H1 (cell line): ENCODE results near the gene ZNF260. TPM values are rescaled to one million over a fixed set of nuclear protein-coding genes. Genes with fewer than 3 reads are reported as not detected.

ENCODE experiments used
- CTCF ChIA-PET: fragments of 300-600 bp; sonication (Branson Sonifier 250); formaldehyde crosslinking; loops from one replicate; lab custom pipeline; 2021; ENCODE audit not compliant: partially characterized antibody; lab: Charles Lee
- POLR2A ChIA-PET: fragments of 300-600 bp; sonication (Branson Sonifier 250); formaldehyde crosslinking; loops from one replicate; lab custom pipeline; 2021; ENCODE audit warnings: inconsistent platforms; ENCODE audit not compliant: partially characterized antibody; lab: Charles Lee
- DNase-seq, 2 experiments: peaks; one replicate each; pipeline versions ENCODE4 v3.0.0 to v3.0.0-alpha.2; 2010 to 2022; ENCODE audit warnings: low spot score in 2 of 2, low read depth in 1 of 2, mixed read lengths in 1 of 2
- FAIRE-seq: peaks from 2 replicates; lab custom pipeline; 2011; peaks lifted over from hg19 to GRCh38; lab: Jason Lieb, UNC
- H2AFZ ChIP-seq: 2 replicates; pipeline ENCODE4 v1.8.1; 2012; ENCODE audit warnings: low read length, inconsistent platforms
- H2AK5ac ChIP-seq: 2 replicates; pipeline ENCODE4 v1.6.1; 2013; ENCODE audit warnings: low read depth, low read length
- H2BK120ac ChIP-seq: replicated peaks from 2 replicates; pipeline ENCODE3; 2013; ENCODE audit warnings: low read depth, low read length, inconsistent platforms
- H2BK12ac ChIP-seq: 2 replicates; pipeline ENCODE4 v1.6.1; 2013; ENCODE audit warnings: low read depth, low read length
- H2BK15ac ChIP-seq: 2 replicates; pipeline ENCODE4 v1.6.1; 2013; ENCODE audit warnings: low read length
- H2BK20ac ChIP-seq: 2 replicates; pipeline ENCODE4 v1.6.1; 2013; ENCODE audit warnings: low read length
- H2BK5ac ChIP-seq: 2 replicates; pipeline ENCODE4 v1.6.1; 2013; ENCODE audit warnings: low read depth, low read length
- H3K14ac ChIP-seq: 2 replicates; pipeline ENCODE4 v1.6.1; 2013; ENCODE audit warnings: inconsistent platforms; ENCODE audit not compliant: insufficient read length
- H3K18ac ChIP-seq: 2 replicates; pipeline ENCODE4 v1.6.1; 2013; ENCODE audit warnings: low read length; ENCODE audit errors: extremely low read depth
- H3K23ac ChIP-seq: 2 replicates; pipeline ENCODE4 v1.6.1; 2013; ENCODE audit warnings: inconsistent platforms; ENCODE audit not compliant: insufficient read length
- H3K23me2 ChIP-seq: 2 replicates; pipeline ENCODE4 v1.6.1; 2013; ENCODE audit warnings: low read depth, low read length
- H3K27ac ChIP-seq: 2 replicates; pipeline ENCODE4 v1.6.1; 2011; ENCODE audit warnings: low read depth, low read length, inconsistent platforms
- H3K27me3 ChIP-seq, 4 experiments: replicated peaks in 1 of 4; 1 replicate in 1 of 4; 2 replicates in 3 of 4; pipeline versions ENCODE4 v1.6.1 to v1.8.1; 2011 to 2013; ENCODE audit warnings: low read length in 3 of 4, mild to moderate bottlenecking in 3 of 4, inconsistent platforms in 2 of 4, mixed read lengths in 2 of 4, moderate library complexity in 1 of 4; ENCODE audit not compliant: control insufficient read depth in 3 of 4, insufficient read depth in 3 of 4; ENCODE audit errors: extremely low read depth in 1 of 4
- H3K36me3 ChIP-seq, 4 experiments: 2 replicates each; pipeline versions ENCODE4 v1.6.1 to v1.8.1; 2011 to 2013; ENCODE audit warnings: mild to moderate bottlenecking in 4 of 4, low read length in 3 of 4, moderate library complexity in 2 of 4, control low read depth in 1 of 4, inconsistent platforms in 1 of 4; ENCODE audit not compliant: insufficient read depth in 4 of 4, control insufficient read depth in 2 of 4
- H3K4ac ChIP-seq: replicated peaks from 2 replicates; pipeline ENCODE3; 2013; ENCODE audit warnings: low read length, low read depth, mixed read lengths, inconsistent platforms; ENCODE audit not compliant: insufficient read length
- H3K4me1 ChIP-seq, 4 experiments: replicated peaks in 1 of 4; 1 replicate in 1 of 4; 2 replicates in 3 of 4; pipeline versions ENCODE4 v1.6.1 to v1.8.1; 2011 to 2013; ENCODE audit warnings: low read length in 3 of 4, inconsistent platforms in 2 of 4, mixed read lengths in 1 of 4; ENCODE audit not compliant: insufficient read depth in 4 of 4, control insufficient read depth in 3 of 4
- H3K4me2 ChIP-seq, 2 experiments: 2 replicates each; pipeline versions ENCODE4 v1.6.1 to v1.8.1; 2011 to 2013; ENCODE audit warnings: low read depth in 2 of 2, low read length in 2 of 2, control low read depth in 1 of 2, inconsistent platforms in 1 of 2, mild to moderate bottlenecking in 1 of 2; ENCODE audit not compliant: insufficient read depth in 1 of 2
- H3K4me3 ChIP-seq, 4 experiments: fragments of 200-600, 300-600 bp in 1 of 4; sonication (generic), shearing (Covaris generic), sonication (Bioruptor Twin) in 1 of 4; 2 replicates each; pipeline versions ENCODE4 v1.5.1 to v1.8.1; 2011 to 2016; ENCODE audit warnings: low read length in 4 of 4, low read depth in 3 of 4, control low read depth in 2 of 4, inconsistent platforms in 2 of 4, mild to moderate bottlenecking in 2 of 4, mixed read lengths in 1 of 4, moderate library complexity in 1 of 4; ENCODE audit not compliant: insufficient read depth in 2 of 4; ENCODE audit errors: extremely low read depth in 1 of 4
- H3K56ac ChIP-seq: replicated peaks from 2 replicates; pipeline ENCODE3; 2013; ENCODE audit warnings: low read depth, mild to moderate bottlenecking, mixed read lengths, low read length, inconsistent platforms; ENCODE audit not compliant: insufficient read length
- H3K79me1 ChIP-seq: 2 replicates; pipeline ENCODE4 v1.6.1; 2013; ENCODE audit warnings: low read depth, low read length, control low read depth
- H3K79me2 ChIP-seq, 2 experiments: 2 replicates each; pipeline versions ENCODE4 v1.6.1 to v1.8.1; 2012 to 2013; ENCODE audit warnings: low read length in 2 of 2, mild to moderate bottlenecking in 2 of 2, inconsistent platforms in 1 of 2; ENCODE audit not compliant: insufficient read depth in 2 of 2, control insufficient read depth in 1 of 2
- H3K9ac ChIP-seq, 4 experiments: replicated peaks in 1 of 4; 1 replicate in 1 of 4; 2 replicates in 3 of 4; pipeline versions ENCODE4 v1.6.1 to v1.8.1; 2011 to 2013; ENCODE audit warnings: low read depth in 3 of 4, low read length in 3 of 4, control low read depth in 2 of 4, mild to moderate bottlenecking in 2 of 4, moderate library complexity in 2 of 4, inconsistent platforms in 1 of 4; ENCODE audit errors: extremely low read depth in 1 of 4
- H3K9me3 ChIP-seq, 2 experiments: 2 replicates each; pipeline versions ENCODE4 v1.6.1 to v1.8.1; 2012 to 2013; ENCODE audit warnings: mild to moderate bottlenecking in 2 of 2, moderate library complexity in 2 of 2, control low read depth in 1 of 2, inconsistent platforms in 1 of 2, low read depth in 1 of 2, low read length in 1 of 2, mixed read lengths in 1 of 2; ENCODE audit not compliant: insufficient read depth in 2 of 2
- H4K20me1 ChIP-seq, 2 experiments: replicated peaks in 1 of 2; 2 replicates each; pipeline versions ENCODE3 to v1.8.1; 2011 to 2013; ENCODE audit warnings: inconsistent platforms in 2 of 2, low read length in 2 of 2, mild to moderate bottlenecking in 1 of 2; ENCODE audit not compliant: insufficient read depth in 2 of 2, control insufficient read depth in 1 of 2
- H4K5ac ChIP-seq: 2 replicates; pipeline ENCODE4 v1.6.1; 2013; ENCODE audit warnings: low read length, low read depth, mixed read lengths, inconsistent platforms; ENCODE audit not compliant: insufficient read length
- H4K8ac ChIP-seq: 2 replicates; pipeline ENCODE4 v1.8.0; 2013; ENCODE audit warnings: mild to moderate bottlenecking, moderate library complexity, low read length, inconsistent platforms; ENCODE audit not compliant: insufficient read depth; ENCODE audit errors: extremely low read depth
- H4K91ac ChIP-seq: replicated peaks from 2 replicates; pipeline ENCODE3; 2013; ENCODE audit warnings: low read length, mixed read lengths, inconsistent platforms; ENCODE audit not compliant: insufficient read length
- CTCF ChIP-seq, 3 experiments: IDR thresholded peaks; 1 replicate in 2 of 3; 2 replicates in 1 of 3; pipeline versions ENCODE4 v1.5.1 to v1.6.1; 2011; ENCODE audit warnings: low read length in 3 of 3, mild to moderate bottlenecking in 3 of 3, inconsistent platforms in 2 of 3, low read depth in 1 of 3, moderate library complexity in 1 of 3; ENCODE audit not compliant: insufficient read depth in 1 of 3; ENCODE audit errors: control extremely low read depth in 1 of 3
- GTF2F1 ChIP-seq: IDR thresholded peaks from 2 replicates; pipeline ENCODE4 v1.6.1; 2012; ENCODE audit warnings: low read depth, low read length, improper control_type of control experiment, borderline replicate concordance
- WGBS, 2 experiments: shearing (Covaris generic) in 1 of 2; methylation state at CpG; one replicate each; pipeline versions ENCODE4 v1.1.6 to v1.1.7; 2013 to 2015; ENCODE audit warnings: low lambda C conversion rate in 2 of 2, mixed read lengths in 2 of 2, inconsistent platforms in 1 of 2, low coverage in 1 of 2, missing lambda C conversion rate in 1 of 2; ENCODE audit not compliant: insufficient replicate concordance in 2 of 2, insufficient coverage in 1 of 2, insufficient read length in 1 of 2; ENCODE audit errors: extremely low coverage in 1 of 2, missing lambda C conversion rate in 1 of 2; 5-methylcytosine and 5-hydroxymethylcytosine counted together
- polyA plus RNA-seq, 7 experiments: library from polyadenylated mRNA; depleted of rRNA in 3 of 7; stranded (reverse) in 5 of 7; unstranded in 2 of 7; fragments of >200 nt in 5 of 7; fragments of 200-250 nt in 2 of 7; gene quantifications; 1 replicate in 5 of 7; 2 replicates in 1 of 7; 4 replicates in 1 of 7; pipeline versions ENCODE4 v1.2.1 to v1.2.3, GENCODE V29; 2011 to 2013; ENCODE audit warnings: missing spikeins in 2 of 7, mixed read lengths in 2 of 7
- total RNA-seq: library from RNA; stranded (reverse); fragmentation: NEBNext Ultra II Directional; extraction: Animal tissue kit (Norgen Biotek cat#: 25700); gene quantifications from 2 replicates; pipeline ENCODE4 v1.2.1, GENCODE V29; 2021

The ZNF260 gene
- total and polyA plus RNA-seq, 2 of the 8 experiments (the other 6 are each of a cell fraction or from before 2014, with no cell fraction given), result 5.5 to 30.7 TPM

- no peak for DNase-seq
Observed at GRCh38 chr19:36488846-36489117, 39.3 kb downstream of the ZNF260 start.

More at GRCh38 chr19:36488846-36489117, 39.3 kb downstream of the ZNF260 start:
- Histone ChIP-seq H2BK12ac (peak overlapping the region; percentile 84), H3K4me2 (peak overlapping the region; percentile 85 to 96), H2BK15ac (peak overlapping the region; percentile 96; the same call in 1 of the 2 replicates), H3K4ac (peak overlapping the region; percentile 99), H3K9ac (peak overlapping the region; percentile 79 to 96 (median 90)), H4K5ac (peak overlapping the region; percentile 63), H2BK120ac (peak overlapping the region; percentile 91), H4K20me1 (peaks cover 0 to 2% of the 10 kb centered on the region in 2 experiments), H2BK5ac (peak overlapping the region; percentile 95), H3K4me3 (peak overlapping the region; percentile 84 to 98 (median 94)), H3K27me3 (no peaks in the 10 kb centered on the region), H3K36me3 (no peaks in the 10 kb centered on the region), H3K23ac (no peak overlapping the region), H3K27ac (peak overlapping the region; percentile 74), H3K79me1 (peaks cover 2% of the 10 kb centered on the region; the same call in 1 of the 2 replicates), H2AFZ (peak overlapping the region; percentile 99), H4K8ac (peak overlapping the region; percentile 99; the same call in 1 of the 2 replicates), H3K23me2 (peaks cover 8% of the 10 kb centered on the region), H3K14ac (peak overlapping the region; percentile 7), H3K9me3 (peaks cover 8 to 14% of the 10 kb centered on the region in 2 experiments; a peak in 3 of 4 replicates), H2BK20ac (no peak overlapping the region), H4K91ac (peak overlapping the region; percentile 92), H3K18ac (peak overlapping the region; percentile 80), H3K4me1 (no peaks in the 10 kb centered on the region; a peak in 1 of 7 replicates), H3K56ac (peak overlapping the region; percentile 80), H2AK5ac (peak overlapping the region; percentile 82), H3K79me2 (peaks cover 0 to 22% of the 10 kb centered on the region in 2 experiments; a peak in 2 of 4 replicates)
- ChIA-PET POLR2A (interaction anchor here (0.7 to 4.1 kb wide), 47 partner anchors 9 to 1018 kb away, joined by 3 to 72 read pairs (median 5); partner anchors contain the start of genes ZFP14, ZFP82, ZNF146 and ZNF260), CTCF (interaction anchor here (1.5 to 1.9 kb wide), 3 partner anchors 11 to 69 kb away, joined by 4 to 6 read pairs (median 5); no protein-coding TSS in a partner anchor)
- TF ChIP-seq GTF2F1, result no peak
- TF ChIP-seq CTCF (IDR thresholded peaks at IDR 0.05; ENCODE audit: control extremely low read depth in 1 of 3, insufficient read depth in 1 of 3, low read depth in 1 of 3, low read length in 3 of 3), result peak in 1 of 3 experiments; percentile 10; a peak in 1 of 4 replicates
- FAIRE-seq, result no peak
- 3% methylated on average over 11 of the region's 11 CpGs; no CpG with 5 or more reads in 1 of the 2 experiments for WGBS, 2 experiments
